H54 (cell line): ENCODE data around the gene CACNA1I.
A peak's percentile ranks its signal among the peaks of the same experiment; 100 is the strongest.

Experiments used
- DNase-seq: peaks from one replicate; pipeline ENCODE4 v3.0.0; 2011; ENCODE audit warnings: low spot score, mixed read lengths; ENCODE audit not compliant: insufficient read length
- FAIRE-seq: peaks from 3 replicates; lab custom pipeline; 2011; peaks lifted over from hg19 to GRCh38; lab: Jason Lieb, UNC
- POLR2A ChIP-seq: IDR thresholded peaks from 2 replicates; pipeline ENCODE4 v1.6.1; 2011; ENCODE audit warnings: low read depth, mild to moderate bottlenecking, low read length

CACNA1I gene

GRCh38 chr22:39665661-39666431, 95.3 kb downstream of the CACNA1I start:
- FAIRE-seq (no peak), DNase-seq (no peak)
- TF ChIP-seq POLR2A = no peak

- no peak for TF ChIP-seq POLR2A
- DNase-seq (no peak), FAIRE-seq (no peak)
Observed at GRCh38 chr22:39666495-39666894, 95.9 kb downstream of the CACNA1I start.

- TF ChIP-seq POLR2A = no peak
- FAIRE-seq = no peak
Observed at GRCh38 chr22:39666926-39667325, 96.4 kb downstream of the CACNA1I start.

GRCh38 chr22:39669432-39669831, 98.9 kb downstream of the CACNA1I start:
- TF ChIP-seq POLR2A = no peak
- DNase-seq (no peak), FAIRE-seq (no peak)

More at GRCh38 chr22:39666926-39667325, 96.4 kb downstream of the CACNA1I start:
- no peak for DNase-seq

GRCh38 chr22:39671936-39672335, 101.4 kb downstream of the CACNA1I start:
- FAIRE-seq = no peak

GRCh38 chr22:39674536-39674935, 104.0 kb downstream of the CACNA1I start:
- no peak for TF ChIP-seq POLR2A
- FAIRE-seq = no peak
- peak; percentile 45 for DNase-seq

More at GRCh38 chr22:39671936-39672335, 101.4 kb downstream of the CACNA1I start:
- TF ChIP-seq POLR2A = no peak
- DNase-seq = no peak

- no peak for FAIRE-seq
- DNase-seq = no peak
- TF ChIP-seq POLR2A = no peak
Observed at GRCh38 chr22:39675947-39676346, 105.4 kb downstream of the CACNA1I start.

- DNase-seq (no peak), FAIRE-seq (no peak)
- TF ChIP-seq POLR2A = no peak
Observed at GRCh38 chr22:39677967-39678366, 107.4 kb downstream of the CACNA1I start.

- no peak for TF ChIP-seq POLR2A
- FAIRE-seq = no peak
- no peak for DNase-seq
Observed at GRCh38 chr22:39678862-39679490, 108.4 kb downstream of the CACNA1I start.

GRCh38 chr22:39679652-39680051, 109.1 kb downstream of the CACNA1I start:
- DNase-seq (no peak), FAIRE-seq (no peak)
- no peak for TF ChIP-seq POLR2A

- DNase-seq = no peak
- TF ChIP-seq POLR2A = no peak
- no peak for FAIRE-seq
Observed at GRCh38 chr22:39680486-39680885, 109.9 kb downstream of the CACNA1I start.

GRCh38 chr22:39681038-39681861, 110.7 kb downstream of the CACNA1I start:
- TF ChIP-seq POLR2A = no peak
- FAIRE-seq = no peak
- DNase-seq = no peak

GRCh38 chr22:39682994-39683393, 112.4 kb downstream of the CACNA1I start:
- DNase-seq = no peak
- TF ChIP-seq POLR2A = no peak
- no peak for FAIRE-seq

GRCh38 chr22:39683639-39684038, 113.1 kb downstream of the CACNA1I start:
- FAIRE-seq (no peak), DNase-seq (no peak)
- TF ChIP-seq POLR2A = no peak
